GM21723 (cell line): ENCODE results near the gene GJC2.
A peak's percentile ranks its signal among the peaks of the same experiment; 100 is the strongest.

Experiments used
- ATAC-seq: cut with Tn5 transposase; IDR thresholded peaks from one replicate; pipeline ENCODE4 v1.9.1; 2021; ENCODE audit warnings: mild to moderate bottlenecking, moderate library complexity; ENCODE audit not compliant: unreplicated experiment

The GJC2 gene

GRCh38 chr1:228156515-228156881 is 6.8 kb downstream of the GJC2 start:
- ATAC-seq, result no peak

- ATAC-seq, result no peak
Observed at GRCh38 chr1:228156941-228157728, 7.4 kb downstream of the GJC2 start.

DNA sequence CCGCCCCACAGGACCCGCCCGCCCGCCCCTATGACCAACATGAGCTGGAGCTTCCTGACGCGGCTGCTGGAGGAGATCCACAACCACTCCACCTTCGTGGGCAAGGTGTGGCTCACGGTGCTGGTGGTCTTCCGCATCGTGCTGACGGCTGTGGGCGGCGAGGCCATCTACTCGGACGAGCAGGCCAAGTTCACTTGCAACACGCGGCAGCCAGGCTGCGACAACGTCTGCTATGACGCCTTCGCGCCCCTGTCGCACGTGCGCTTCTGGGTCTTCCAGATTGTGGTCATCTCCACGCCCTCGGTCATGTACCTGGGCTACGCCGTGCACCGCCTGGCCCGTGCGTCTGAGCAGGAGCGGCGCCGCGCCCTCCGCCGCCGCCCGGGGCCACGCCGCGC is 8.0 kb downstream of the GJC2 start:
- ATAC-seq, result no peak

DNA sequence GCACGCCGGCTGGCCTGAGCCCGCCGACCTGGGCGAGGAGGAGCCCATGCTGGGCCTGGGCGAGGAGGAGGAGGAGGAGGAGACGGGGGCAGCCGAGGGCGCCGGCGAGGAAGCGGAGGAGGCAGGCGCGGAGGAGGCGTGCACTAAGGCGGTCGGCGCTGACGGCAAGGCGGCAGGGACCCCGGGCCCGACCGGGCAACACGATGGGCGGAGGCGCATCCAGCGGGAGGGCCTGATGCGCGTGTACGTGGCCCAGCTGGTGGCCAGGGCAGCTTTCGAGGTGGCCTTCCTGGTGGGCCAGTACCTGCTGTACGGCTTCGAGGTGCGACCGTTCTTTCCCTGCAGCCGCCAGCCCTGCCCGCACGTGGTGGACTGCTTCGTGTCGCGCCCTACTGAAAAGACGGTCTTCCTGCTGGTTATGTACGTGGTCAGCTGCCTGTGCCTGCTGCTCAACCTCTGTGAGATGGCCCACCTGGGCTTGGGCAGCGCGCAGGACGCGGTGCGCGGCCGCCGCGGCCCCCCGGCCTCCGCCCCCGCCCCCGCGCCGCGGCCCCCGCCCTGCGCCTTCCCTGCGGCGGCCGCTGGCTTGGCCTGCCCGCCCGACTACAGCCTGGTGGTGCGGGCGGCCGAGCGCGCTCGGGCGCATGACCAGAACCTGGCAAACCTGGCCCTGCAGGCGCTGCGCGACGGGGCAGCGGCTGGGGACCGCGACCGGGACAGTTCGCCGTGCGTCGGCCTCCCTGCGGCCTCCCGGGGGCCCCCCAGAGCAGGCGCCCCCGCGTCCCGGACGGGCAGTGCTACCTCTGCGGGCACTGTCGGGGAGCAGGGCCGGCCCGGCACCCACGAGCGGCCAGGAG is 8.6 kb downstream of the GJC2 start:
- ATAC-seq, result no peak

DNA sequence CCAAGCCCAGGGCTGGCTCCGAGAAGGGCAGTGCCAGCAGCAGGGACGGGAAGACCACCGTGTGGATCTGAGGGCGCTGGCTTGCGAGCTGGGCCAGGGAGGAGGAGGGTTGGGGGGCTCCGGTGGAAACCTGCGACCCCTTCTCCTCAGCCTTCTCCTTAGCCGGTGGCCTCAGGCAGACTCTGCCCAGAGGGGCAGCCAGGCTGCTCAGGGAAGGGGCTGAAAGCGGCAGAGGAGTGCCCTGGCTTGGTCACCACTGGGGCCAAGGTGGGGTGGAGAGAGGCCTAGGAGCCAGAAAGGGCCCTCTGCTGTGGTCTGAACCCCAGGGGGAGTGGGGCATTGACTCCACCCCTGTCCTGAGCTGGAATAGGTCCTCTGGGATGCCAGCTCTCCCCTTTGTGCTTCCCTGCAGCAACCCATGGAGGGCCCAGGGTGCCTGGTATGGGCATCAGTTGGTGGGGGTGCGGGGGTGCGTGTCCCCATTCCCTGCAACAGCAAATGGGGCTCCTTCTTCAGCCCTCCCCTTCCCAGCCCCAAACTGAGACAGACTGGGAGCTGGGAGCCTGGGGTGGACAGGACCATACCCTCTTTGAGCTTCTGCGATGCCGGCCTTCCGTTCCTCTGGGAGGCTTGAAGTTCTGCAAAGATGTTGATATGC is 9.4 kb downstream of the GJC2 start:
- no peak for ATAC-seq

GRCh38 chr1:228160201-228160761 is 10.6 kb downstream of the GJC2 start:
- ATAC-seq, result no peak

DNA sequence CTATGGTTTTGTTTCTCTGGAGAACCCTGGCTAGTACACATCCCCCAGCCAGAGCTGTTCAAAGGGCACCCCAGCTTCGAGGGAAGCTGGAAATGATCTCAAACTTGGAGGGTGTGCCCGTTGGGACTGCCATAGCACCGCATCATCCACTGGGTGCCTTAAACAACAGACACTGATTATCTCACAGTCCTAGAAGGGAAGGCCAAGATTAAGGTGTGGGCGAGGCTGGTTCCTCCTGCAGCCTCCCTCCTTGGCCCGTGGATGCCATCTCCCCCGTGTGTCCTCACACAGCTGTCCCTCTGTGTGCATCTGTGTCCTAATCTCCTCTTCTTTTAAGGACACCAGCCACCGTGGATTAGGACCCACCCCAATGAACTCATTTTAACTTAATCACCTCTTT is 11.6 kb downstream of the GJC2 start:
- no peak for ATAC-seq

DNA sequence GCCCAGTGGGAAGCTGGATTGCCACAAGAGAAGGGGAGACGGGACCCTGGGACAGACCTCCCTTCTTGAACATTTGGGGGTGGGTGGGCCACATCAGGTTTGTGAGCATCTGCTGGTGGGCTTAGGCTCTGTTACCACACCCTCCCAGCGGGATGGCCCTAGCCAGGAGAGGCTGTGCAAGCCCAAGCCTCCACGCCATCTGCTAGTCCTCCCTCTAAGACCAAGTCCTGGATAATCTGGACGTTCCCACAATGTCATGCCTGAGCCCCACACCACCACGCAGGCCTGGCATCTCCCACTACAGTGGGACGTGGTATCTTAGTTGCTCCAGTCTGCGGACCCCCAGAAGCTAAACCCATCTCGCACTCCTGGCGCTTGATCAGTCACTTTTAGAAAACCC is 12.1 kb downstream of the GJC2 start:
- ATAC-seq, result no peak

DNA sequence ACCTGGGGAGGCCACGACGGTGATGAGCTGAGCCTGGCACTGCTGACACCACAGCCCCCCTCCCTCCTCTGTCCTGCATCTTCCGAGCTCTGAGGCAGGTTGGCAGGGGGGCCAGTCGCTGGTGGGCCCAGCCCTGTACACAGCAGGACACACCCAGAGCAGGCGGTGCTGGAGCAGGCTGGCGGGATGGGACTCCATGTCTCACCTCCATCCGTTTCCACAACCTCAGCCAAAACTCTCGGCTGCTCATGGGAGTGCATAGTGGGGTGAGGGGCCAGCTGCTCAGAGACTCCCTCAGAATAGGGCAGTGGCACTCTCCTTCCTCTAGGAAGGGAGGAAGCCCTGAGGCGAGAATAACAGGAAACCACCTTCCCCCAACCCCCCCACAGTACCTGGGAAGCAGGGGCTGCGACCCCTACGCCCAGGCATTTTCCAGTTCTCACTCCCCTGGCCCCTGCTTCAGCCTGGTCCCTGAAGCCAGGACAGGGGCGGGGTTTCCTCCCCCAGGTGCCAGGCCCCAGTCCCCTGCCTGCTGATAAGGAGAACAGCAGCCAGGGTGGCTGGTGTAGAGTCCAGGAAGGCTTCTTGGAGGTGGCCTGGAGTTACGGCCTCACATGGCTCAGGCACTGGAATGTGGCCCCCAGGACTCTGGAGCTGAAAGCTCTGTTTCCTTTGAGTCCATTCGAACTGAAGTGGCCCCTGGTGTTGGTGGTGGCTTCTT is 12.7 kb downstream of the GJC2 start:
- ATAC-seq, result no peak

DNA sequence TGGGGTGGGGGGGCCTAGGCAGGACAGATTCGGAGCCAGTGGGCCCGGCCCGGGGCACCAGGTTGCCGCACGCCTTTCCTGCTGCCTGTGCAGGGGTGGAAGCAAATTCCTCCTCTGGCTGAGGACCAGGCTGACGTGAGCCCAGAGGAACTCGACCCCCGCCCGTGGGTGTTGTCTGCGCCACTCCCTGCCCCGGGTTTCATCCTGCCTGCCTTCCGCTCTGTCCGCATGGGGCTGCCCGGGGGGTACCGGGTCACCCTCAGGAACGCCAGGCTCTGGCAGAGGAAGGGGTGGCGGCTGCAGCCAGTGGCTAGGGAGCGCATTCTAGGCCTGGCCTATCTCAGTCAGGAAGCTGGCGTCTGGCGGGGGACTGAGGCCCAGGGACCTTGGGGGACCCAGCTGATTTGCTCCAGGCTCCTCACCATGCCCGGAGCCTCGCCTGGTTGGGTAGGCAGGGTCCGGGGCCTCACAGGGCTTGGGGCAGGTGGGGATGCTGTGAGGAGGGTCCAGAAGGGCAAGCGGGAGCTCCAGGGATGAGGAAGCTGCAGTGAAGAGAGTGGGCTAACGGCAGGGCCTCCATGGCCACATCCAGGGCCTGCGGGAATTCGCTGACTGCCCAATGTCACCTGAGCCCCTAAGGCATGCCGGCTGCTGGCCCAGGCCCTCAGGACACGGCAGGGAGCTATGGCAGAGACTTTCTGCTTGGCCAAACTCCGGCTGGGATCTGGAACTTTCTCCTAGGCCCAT is 13.4 kb downstream of the GJC2 start:
- no peak for ATAC-seq

DNA sequence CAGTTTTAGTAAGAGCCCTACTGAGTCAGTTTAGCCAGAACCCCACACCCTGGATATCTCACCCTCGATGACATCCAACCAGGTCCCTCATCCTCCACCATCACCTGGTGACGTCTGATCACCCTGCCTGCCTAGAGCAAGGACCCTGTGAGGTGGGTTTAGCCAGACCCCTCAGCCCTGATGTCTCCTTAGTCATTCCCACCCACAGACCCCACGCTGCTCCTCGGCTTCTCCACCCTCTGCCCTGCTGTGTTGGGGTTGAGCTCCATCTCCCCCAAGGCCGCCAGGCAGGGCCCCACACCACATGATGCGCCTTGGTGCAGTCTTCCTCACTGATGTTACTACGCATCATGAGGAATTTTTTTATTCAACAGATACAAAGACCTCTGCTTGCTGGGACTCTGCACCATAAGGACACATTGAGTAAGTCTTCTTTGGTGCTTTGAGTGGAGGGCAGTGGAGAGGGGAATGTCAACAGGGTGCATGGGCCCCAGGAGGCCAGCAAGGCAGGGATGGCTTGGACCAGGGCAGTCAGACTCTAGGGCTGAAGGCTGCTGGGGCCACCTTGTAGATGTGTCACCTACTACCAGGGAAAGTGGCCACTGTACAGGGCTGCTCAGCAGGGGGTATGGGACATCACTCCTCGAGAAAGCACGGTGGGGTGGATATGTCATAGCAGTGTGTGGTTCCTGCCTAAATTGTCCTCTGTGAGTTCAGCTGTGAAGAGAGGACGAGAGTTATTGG is 14.2 kb downstream of the GJC2 start:
- ATAC-seq, result no peak

DNA sequence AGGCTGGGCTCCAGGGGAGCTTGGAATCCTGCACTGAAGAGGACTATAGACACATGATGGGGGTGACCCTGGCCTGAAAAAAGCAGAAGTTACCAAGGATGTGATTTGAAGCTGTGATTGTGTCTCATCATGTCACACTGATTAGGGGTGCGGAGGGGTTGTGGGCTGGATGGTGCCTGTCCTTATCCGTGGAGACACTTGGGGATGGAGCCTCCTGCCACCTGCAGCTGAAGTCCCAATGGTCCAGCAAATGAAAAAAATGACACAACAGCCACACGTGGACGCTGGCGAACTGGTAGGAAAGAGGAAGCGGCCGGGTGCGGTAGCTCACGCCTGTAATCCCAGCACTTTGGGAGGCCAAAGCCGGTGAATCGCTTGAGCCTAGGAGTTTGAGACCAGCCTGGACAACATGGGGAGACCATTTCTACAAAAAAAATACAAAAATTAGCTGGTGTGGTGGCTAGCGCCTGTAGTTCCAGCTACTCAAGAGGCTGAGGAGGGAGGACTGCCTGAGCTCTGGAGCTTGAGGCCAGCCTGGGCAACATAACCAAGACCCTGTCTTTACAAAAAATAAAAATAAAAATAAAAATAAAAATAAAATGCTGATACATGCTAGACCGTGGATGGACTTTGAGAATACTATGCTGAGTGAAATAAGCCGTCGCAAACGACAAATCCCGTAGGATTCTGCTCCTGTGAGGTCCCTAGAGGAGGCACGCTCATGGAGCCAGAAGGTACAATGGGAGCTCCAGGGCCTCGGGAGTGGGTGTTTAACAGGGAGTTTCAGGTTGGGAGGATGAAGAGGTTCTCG is 15.0 kb downstream of the GJC2 start:
- ATAC-seq, result peak; percentile 4

GRCh38 chr1:228165372-228166169 is 15.8 kb downstream of the GJC2 start, which contains the start of gene IBA57:
IBA57 (plus strand) TSS chr1:228165804; CDS start chr1:228165817, 13 bp downstream.
- peak; percentile 79 for ATAC-seq

- peak; percentile 35 for ATAC-seq
Observed at GRCh38 chr1:228166170-228166936, 16.6 kb downstream of the GJC2 start.

- ATAC-seq, result no peak
Observed at GRCh38 chr1:228168563-228169270, 19.0 kb downstream of the GJC2 start.

GRCh38 chr1:228169345-228169744 is 19.6 kb downstream of the GJC2 start:
- ATAC-seq, result no peak
